HepG2 (cell line): ENCODE results near the gene ARHGAP33. TPM values are rescaled to one million over a fixed set of nuclear protein-coding genes. Genes with fewer than 3 reads are reported as not detected.

Experiments used
- AHR ChIP-seq: IDR thresholded peaks from 2 replicates; pipeline ENCODE4 v1.6.1; 2018; ENCODE audit warnings: missing genetic modification reagents, missing compliant biosample characterization
- ATRX ChIP-seq: sonication (generic); formaldehyde crosslinking; IDR thresholded peaks from 2 replicates; pipeline ENCODE4 v1.4.0; 2020; ENCODE audit warnings: missing genetic modification reagents, borderline replicate concordance
- BCL3 ChIP-seq: sonication (generic); formaldehyde crosslinking; IDR thresholded peaks from 2 replicates; pipeline ENCODE4 v1.5.1; 2020; ENCODE audit warnings: mild to moderate bottlenecking, missing genetic modification reagents, moderate library complexity
- CAMTA2 ChIP-seq: sonication (generic); formaldehyde crosslinking; IDR thresholded peaks from 2 replicates; pipeline ENCODE4 v1.4.0; 2020; ENCODE audit warnings: mild to moderate bottlenecking, missing genetic modification reagents, borderline replicate concordance
- CHD2 ChIP-seq: IDR thresholded peaks from 2 replicates; pipeline ENCODE4 v1.6.1; 2011; ENCODE audit warnings: low read depth, low read length, improper control_type of control experiment
- CREM ChIP-seq, 2 experiments: sonication (generic) in 1 of 2; formaldehyde crosslinking in 1 of 2; IDR thresholded peaks; 2 replicates each; pipeline versions ENCODE4 v1.4.0 to v1.6.1; 2016 to 2020; ENCODE audit warnings: antibody characterized with exemption in 1 of 2, mild to moderate bottlenecking in 1 of 2, missing genetic modification reagents in 1 of 2
- CSRNP2 ChIP-seq: sonication (generic); formaldehyde crosslinking; conservative IDR thresholded peaks from 2 replicates; pipeline ENCODE4 v1.8.0; 2022; ENCODE audit warnings: low read depth, missing genetic modification reagents
- EP300 ChIP-seq, 3 experiments: sonication (generic) in 1 of 3; formaldehyde crosslinking in 1 of 3; IDR thresholded peaks; 2 replicates each; pipeline versions ENCODE4 v1.5.1 to v1.6.1; 2011 to 2020; ENCODE audit warnings: low read depth in 2 of 3, low read length in 2 of 3, borderline replicate concordance in 1 of 3, improper control_type of control experiment in 1 of 3, mild to moderate bottlenecking in 1 of 3, missing genetic modification reagents in 1 of 3, moderate library complexity in 1 of 3
- HDAC1 ChIP-seq: sonication (generic); formaldehyde crosslinking; IDR thresholded peaks from 2 replicates; pipeline ENCODE4 v1.5.1; 2020; ENCODE audit warnings: mild to moderate bottlenecking, missing genetic modification reagents
- HNF1B ChIP-seq: sonication (generic); formaldehyde crosslinking; IDR thresholded peaks from 2 replicates; pipeline ENCODE4 v1.5.1; 2020; ENCODE audit warnings: mild to moderate bottlenecking, moderate library complexity, missing genetic modification reagents
- HOXA3 ChIP-seq: sonication (generic); formaldehyde crosslinking; IDR thresholded peaks from 2 replicates; pipeline ENCODE4 v1.5.0; 2020; ENCODE audit warnings: missing genetic modification reagents
- HOXA7 ChIP-seq: sonication (generic); formaldehyde crosslinking; IDR thresholded peaks from 2 replicates; pipeline ENCODE4 v1.8.1; 2022; ENCODE audit warnings: mild to moderate bottlenecking, missing genetic modification reagents, moderate library complexity
- LBX2 ChIP-seq: sonication (generic); formaldehyde crosslinking; IDR thresholded peaks from 2 replicates; pipeline ENCODE4 v1.5.0; 2020; ENCODE audit warnings: missing genetic modification reagents, mild to moderate bottlenecking, borderline replicate concordance
- MXI1 ChIP-seq: IDR thresholded peaks from 3 replicates; pipeline ENCODE4 v1.6.1; 2012; ENCODE audit warnings: low read depth, low read length, inconsistent platforms, borderline replicate concordance
- NCOA1 ChIP-seq: sonication (generic); formaldehyde crosslinking; IDR thresholded peaks from 2 replicates; pipeline ENCODE4 v1.9.0; 2021; ENCODE audit warnings: missing genetic modification reagents
- PITX1 ChIP-seq: sonication (generic); formaldehyde crosslinking; IDR thresholded peaks from 2 replicates; pipeline ENCODE4 v1.5.1; 2020; ENCODE audit warnings: mild to moderate bottlenecking, missing genetic modification reagents
- POLR2G ChIP-seq: fragments of 200-400 bp; formaldehyde crosslinking; IDR thresholded peaks from 2 replicates; pipeline ENCODE4 v1.6.1; 2018; ENCODE audit warnings: mild to moderate bottlenecking, low read depth, low read length, moderate library complexity
- RXRB ChIP-seq: IDR thresholded peaks from 2 replicates; pipeline ENCODE4 v1.6.1; 2016; ENCODE audit warnings: borderline replicate concordance, missing genetic modification reagents, missing compliant biosample characterization
- SP4 ChIP-seq: sonication (generic); formaldehyde crosslinking; IDR thresholded peaks from 2 replicates; pipeline ENCODE4 v1.8.1; 2023; ENCODE audit warnings: mild to moderate bottlenecking, missing genetic modification reagents
- ZKSCAN8 ChIP-seq: IDR thresholded peaks from 2 replicates; pipeline ENCODE4 v1.6.1; 2016; ENCODE audit warnings: borderline replicate concordance, missing genetic modification reagents, missing compliant biosample characterization
- ZNF274 ChIP-seq: sonication (generic); formaldehyde crosslinking; IDR thresholded peaks from 2 replicates; pipeline ENCODE4 v1.5.1; 2020; ENCODE audit warnings: mild to moderate bottlenecking, missing genetic modification reagents
- ZNF296 ChIP-seq: sonication (generic); formaldehyde crosslinking; conservative IDR thresholded peaks from 2 replicates; pipeline ENCODE4 v1.5.0; 2020; ENCODE audit warnings: mild to moderate bottlenecking, missing genetic modification reagents
- ZNF615 ChIP-seq: sonication (generic); formaldehyde crosslinking; IDR thresholded peaks from 2 replicates; pipeline ENCODE4 v1.5.0; 2020; ENCODE audit warnings: mild to moderate bottlenecking, missing genetic modification reagents, borderline replicate concordance
- ZNF678 ChIP-seq: sonication (generic); formaldehyde crosslinking; IDR thresholded peaks from 2 replicates; pipeline ENCODE4 v1.4.0; 2020; ENCODE audit warnings: mild to moderate bottlenecking, missing genetic modification reagents
- ZSCAN20 ChIP-seq: sonication (generic); formaldehyde crosslinking; IDR thresholded peaks from 2 replicates; pipeline ENCODE4 v1.4.0; 2020; ENCODE audit warnings: missing genetic modification reagents, mild to moderate bottlenecking, borderline replicate concordance
- polyA plus RNA-seq, 8 experiments: library from polyadenylated mRNA; depleted of rRNA in 3 of 8; stranded (reverse) in 7 of 8; unstranded in 1 of 8; fragments of >200 nt; fragmentation: Illumina TruSeq in 4 of 8; extraction: Trizol in 4 of 8; gene quantifications; 2 replicates each; pipeline versions ENCODE4 v1.2.1 to v1.2.3, GENCODE V29; 2011 to 2016; ENCODE audit warnings: low read depth in 4 of 8, missing spikeins in 1 of 8, mixed read lengths in 1 of 8; ENCODE audit not compliant: insufficient read depth in 1 of 8
- total RNA-seq, 5 experiments: library from RNA; depleted of rRNA; stranded (reverse); fragments of >200 nt; fragmentation: Illumina TruSeq; extraction: Trizol; gene quantifications; 2 replicates each; pipeline ENCODE4 v1.2.3, GENCODE V29; 2016; ENCODE audit warnings: low read depth in 1 of 5

Gene ARHGAP33
- total and polyA plus RNA-seq, 2 of the 13 experiments (the other 11 are each of a cell fraction or from before 2014, with no cell fraction given): 1.3 to 2.7 TPM

- TF ChIP-seq BCL3 (no peak), ATRX (CRISPR knock-in tag) (no peak), PITX1 (CRISPR knock-in tag) (peak; percentile 50; the same call in 1 of the 2 replicates), MXI1 (peak; percentile 80; the same call in 1 of the 3 replicates), HOXA7 (no peak), NCOA1 (CRISPR knock-in tag) (no peak), POLR2G (peak; percentile 88), RXRB (peak; percentile 45), CSRNP2 (CRISPR knock-in tag) (no peak), HOXA3 (CRISPR knock-in tag) (peak; percentile 62; the same call in 1 of the 2 replicates), ZNF615 (no peak), LBX2 (CRISPR knock-in tag) (no peak), ZNF274 (CRISPR knock-in tag) (no peak), ZSCAN20 (CRISPR knock-in tag) (no peak), ZNF296 (no peak), HNF1B (CRISPR knock-in tag) (peak; percentile 81), EP300 (IDR thresholded peaks at IDR 0.05; ENCODE audit: low read depth in 2 of 2, low read length in 2 of 2) (peak in 1 of 2 experiments; percentile 29; a peak in 1 of 4 replicates), EP300 (CRISPR knock-in tag; IDR thresholded peaks at IDR 0.05; ENCODE audit: borderline replicate concordance) (no peak; the same call in 1 of the 2 replicates), CHD2 (no peak), ZKSCAN8 (no peak; the same call in 1 of the 2 replicates), HDAC1 (CRISPR knock-in tag) (peak; percentile 73), SP4 (CRISPR knock-in tag) (peak; percentile 83), CREM (IDR thresholded peaks at IDR 0.05) (peak; percentile 47), CREM (CRISPR knock-in tag; IDR thresholded peaks at IDR 0.05) (no peak), AHR (CRISPR knock-in tag) (peak; percentile 25; the same call in 1 of the 2 replicates), CAMTA2 (CRISPR knock-in tag) (0 out of 2 replicates have a peak, but pooled peaks have one; percentile 73), ZNF678 (CRISPR knock-in tag) (0 out of 2 replicates have a peak, but pooled peaks have one; percentile 21)
Observed at GRCh38 chr19:35740423-35741202, 34.8 kb upstream of the ARHGAP33 start (continued).
